MCF 10A (cell line): Measurements from ENCODE around the gene MRNIP. TPM values are rescaled to one million over a fixed set of nuclear protein-coding genes. Genes with fewer than 3 reads are reported as not detected.
"Not testable (repeated sequence)": the region's sequence is repeated elsewhere in the genome, so short reads cannot be mapped to it uniquely, and the experiment has no call there.

Experiments
- BruUV-seq: library from RNA; stranded (reverse); fragments of 400-500 nt; replicated peaks from 2 replicates; lab custom pipeline; 2021; lab: Mats Ljungman, UMichigan
- CTCF ChIA-PET: fragments of 300-600 bp; sonication (Branson Sonifier 250); formaldehyde crosslinking; extraction: SDS; loops from one replicate; lab custom pipeline; 2021; ENCODE audit warnings: antibody characterized with exemption, inconsistent platforms; lab: Yijun Ruan, JAX
- POLR2A ChIA-PET: fragments of 300-600, 350-650 bp; sonication (Branson Sonifier 250); formaldehyde crosslinking; extraction: SDS; loops from one replicate; lab custom pipeline; 2020; ENCODE audit warnings: antibody characterized with exemption, inconsistent platforms; lab: Yijun Ruan, JAX
- DNase-seq: peaks from one replicate; pipeline ENCODE4 v3.0.0-alpha.2; 2018; ENCODE audit not compliant: unreplicated experiment
- H3K27ac Mint-ChIP-seq: one replicate; pipeline ENCODE4 v1.8.0; 2022; ENCODE audit warnings: mild to moderate bottlenecking, low read depth, mixed read lengths; ENCODE audit not compliant: unreplicated experiment
- H3K27me3 Mint-ChIP-seq: one replicate; pipeline ENCODE4 v1.8.0; 2022; ENCODE audit warnings: mixed read lengths; ENCODE audit not compliant: insufficient read depth, unreplicated experiment
- H3K36me3 Mint-ChIP-seq: one replicate; pipeline ENCODE4 v1.8.0; 2022; ENCODE audit warnings: mild to moderate bottlenecking, moderate library complexity, mixed read lengths; ENCODE audit not compliant: insufficient read depth, unreplicated experiment
- H3K4me1 Mint-ChIP-seq: one replicate; pipeline ENCODE4 v1.8.0; 2022; ENCODE audit warnings: mixed read lengths; ENCODE audit not compliant: insufficient read depth, unreplicated experiment
- H3K4me3 Mint-ChIP-seq: one replicate; pipeline ENCODE4 v1.8.0; 2022; ENCODE audit warnings: mild to moderate bottlenecking, moderate library complexity, mixed read lengths; ENCODE audit not compliant: unreplicated experiment
- H3K9me3 Mint-ChIP-seq: one replicate; pipeline ENCODE4 v1.8.0; 2022; ENCODE audit warnings: mixed read lengths; ENCODE audit not compliant: unreplicated experiment
- CTCF ChIP-seq: fragments of 200-600 bp; IDR thresholded peaks from one replicate; pipeline ENCODE4 v1.8.0; 2022; ENCODE audit warnings: antibody characterized with exemption, mild to moderate bottlenecking; ENCODE audit not compliant: unreplicated experiment
- intact Hi-C: fragments of 100-400 bp; cut with micrococcal nuclease; formaldehyde crosslinking; loops from 2 replicates; pipeline ENCODE4 v1.14.1; 2022
- total RNA-seq: library from RNA; stranded (reverse); gene quantifications from 2 replicates; pipeline ENCODE4 v1.2.3, GENCODE V29; 2022

Gene MRNIP
- total RNA-seq, 1 experiment from 2014 or later: 42.8 TPM

GRCh38 chr5:179839328-179840256 lies 19.0 kb downstream of the MRNIP start:
- no TSS peak for BruUV-seq
- Mint-ChIP-seq H3K27ac (no peak overlapping the region), H3K4me1 (no peaks in the 10 kb centered on the region), H3K27me3 (no peaks in the 10 kb centered on the region), H3K4me3 (no peak overlapping the region), H3K36me3 (peaks cover 80% of the 10 kb centered on the region), H3K9me3 (peaks cover under 1% of the 10 kb centered on the region)
- intact Hi-C loops: no loop called here
- CTCF ChIA-PET: interaction anchor here (0.7 kb wide), 1 partner anchor 1176 kb away, joined by 3 read pairs; no protein-coding TSS in a partner anchor
- POLR2A ChIA-PET: interaction anchor here (0.7 to 1.3 kb wide), 3 partner anchors 14 to 43 kb away, joined by 3 read pairs; no protein-coding TSS in a partner anchor
- DNase-seq: no peak
- no peak for TF ChIP-seq CTCF

- Mint-ChIP-seq H3K9me3 (no peaks in the 10 kb centered on the region), H3K4me1 (no peaks in the 10 kb centered on the region), H3K27ac (peak overlapping the region; percentile 63), H3K27me3 (no peaks in the 10 kb centered on the region), H3K4me3 (no peak overlapping the region), H3K36me3 (peaks cover 96% of the 10 kb centered on the region)
- intact Hi-C loops: no loop called here
- POLR2A ChIA-PET: interaction anchor here (0.6 to 2.4 kb wide), 9 partner anchors 9 to 216 kb away, joined by 3 to 12 read pairs (median 4); partner anchors contain the start of genes HNRNPH1 and SQSTM1
- TF ChIP-seq CTCF: no peak
- CTCF ChIA-PET: interaction anchor here (0.6 kb wide), 1 partner anchor 74 kb away, joined by 3 read pairs; no protein-coding TSS in a partner anchor
- BruUV-seq: no TSS peak
- no peak for DNase-seq
These were observed 21.3 kb downstream of the MRNIP start for GRCh38 chr5:179837076-179838011.

- H3K27me3 Mint-ChIP-seq: no peaks in the 10 kb centered on the region
- POLR2A ChIA-PET: interaction anchor here (0.6 to 2.4 kb wide), 7 partner anchors 8 to 93 kb away, joined by 3 to 12 read pairs (median 4); partner anchors contain the start of gene SQSTM1
- CTCF ChIA-PET: no interaction called here
- BruUV-seq: TSS peak; percentile 84
- H3K36me3 Mint-ChIP-seq: peaks cover 99% of the 10 kb centered on the region
- DNase-seq: no peak
- TF ChIP-seq CTCF: no peak
- H3K27ac Mint-ChIP-seq: peak overlapping the region; percentile 63
- no peaks in the 10 kb centered on the region for H3K9me3 Mint-ChIP-seq
- H3K4me3 Mint-ChIP-seq: no peak overlapping the region
- intact Hi-C loops: no loop called here
- no peaks in the 10 kb centered on the region for H3K4me1 Mint-ChIP-seq
These were observed 22.2 kb downstream of the MRNIP start for GRCh38 chr5:179836225-179837019.

GRCh38 chr5:179834871-179835270 lies 23.7 kb downstream of the MRNIP start:
- CTCF ChIA-PET, DNase-seq, H3K27me3 Mint-ChIP-seq, intact Hi-C loops, H3K4me1 Mint-ChIP-seq, BruUV-seq, H3K27ac Mint-ChIP-seq, H3K9me3 Mint-ChIP-seq, H3K4me3 Mint-ChIP-seq: not testable (repeated sequence)
- peaks cover 99% of the 10 kb centered on the region for H3K36me3 Mint-ChIP-seq
- POLR2A ChIA-PET: interaction anchor here (0.7 kb wide), 1 partner anchor 225 kb away, joined by 3 read pairs; no protein-coding TSS in a partner anchor
